GM12878 (cell line): ENCODE results near the gene CYP51A1. TPM values are rescaled to one million over a fixed set of nuclear protein-coding genes. Genes with fewer than 3 reads are reported as not detected.

Experiments
- ATAC-seq: fragments of 200-7000 bp; cut with Tn5 transposase; 3 replicates; pipeline ENCODE4 v1.9.1; 2020; ENCODE audit warnings: mild to moderate bottlenecking, moderate library complexity
- BruUV-seq: library from RNA; stranded (reverse); fragments of 400-500 nt; replicated peaks from 2 replicates; lab custom pipeline; 2021; lab: Mats Ljungman, UMichigan
- CTCF ChIA-PET: fragments of 300-600 bp; sonication (Branson Sonifier 250); formaldehyde crosslinking; extraction: SDS; loops from one replicate; lab custom pipeline; 2021; ENCODE audit warnings: inconsistent platforms; lab: Yijun Ruan, JAX
- POLR2A ChIA-PET: fragments of 350-600 bp; formaldehyde crosslinking; extraction: SDS; loops from one replicate; lab custom pipeline; 2021; ENCODE audit warnings: inconsistent platforms; lab: Charles Lee
- RAD21 ChIA-PET: fragments of 300-600 bp; sonication (Branson Sonifier 250); formaldehyde crosslinking; loops from one replicate; lab custom pipeline; 2023; ENCODE audit warnings: antibody characterized with exemption; ENCODE audit not compliant: unreplicated experiment; lab: Charles Lee
- SMC1A ChIA-PET: fragments of 300-600 bp; sonication (Branson Sonifier 250); formaldehyde crosslinking; loops from one replicate; lab custom pipeline; 2023; ENCODE audit not compliant: unreplicated experiment, uncharacterized antibody; lab: Charles Lee
- DNase-seq: peaks from one replicate; pipeline ENCODE4 v3.0.0-alpha.2; 2011; ENCODE audit warnings: low read depth, low spot score
- FAIRE-seq: peaks from 3 replicates; lab custom pipeline; 2011; peaks lifted over from hg19 to GRCh38; lab: Jason Lieb, UNC
- H2AFZ ChIP-seq: 2 replicates; pipeline ENCODE4 v1.6.0; 2011; ENCODE audit warnings: low read depth, low read length, control low read depth; ENCODE audit not compliant: control insufficient read depth
- H3K27ac ChIP-seq: 2 replicates; pipeline ENCODE4 v1.5.1; 2011; ENCODE audit warnings: control low read depth; ENCODE audit not compliant: control insufficient read depth, insufficient read depth
- H3K27me3 ChIP-seq, 2 experiments: replicated peaks in 1 of 2; 2 replicates each; pipeline versions ENCODE4 v1.6.0 to v1.6.1; 2011; ENCODE audit warnings: low read length in 1 of 2; ENCODE audit not compliant: control insufficient read depth in 2 of 2, insufficient read depth in 2 of 2
- H3K36me3 ChIP-seq, 2 experiments: 2 replicates each; pipeline ENCODE4 v1.5.1; 2011; ENCODE audit warnings: low read length in 1 of 2; ENCODE audit not compliant: control insufficient read depth in 2 of 2, insufficient read depth in 2 of 2
- H3K4me1 ChIP-seq: 2 replicates; pipeline ENCODE4 v1.6.1; 2011; ENCODE audit warnings: mild to moderate bottlenecking, low read length, moderate library complexity, mixed read lengths; ENCODE audit not compliant: control insufficient read depth, insufficient read depth
- H3K4me2 ChIP-seq: 2 replicates; pipeline ENCODE4 v1.6.0; 2011; ENCODE audit warnings: control low read depth; ENCODE audit not compliant: control insufficient read depth, insufficient read depth
- H3K4me3 ChIP-seq: fragments of 200-600 bp; sonication (generic); 2 replicates; pipeline ENCODE4 v1.5.1; 2016
- H3K79me2 ChIP-seq: 2 replicates; pipeline ENCODE4 v1.6.0; 2011; ENCODE audit warnings: low read length; ENCODE audit not compliant: control insufficient read depth, insufficient read depth
- H3K9ac ChIP-seq: 2 replicates; pipeline ENCODE4 v1.8.0; 2011; ENCODE audit warnings: low read length, control low read depth, mixed read lengths; ENCODE audit not compliant: control insufficient read depth, insufficient read depth
- H3K9me3 ChIP-seq: replicated peaks from 3 replicates; pipeline ENCODE4 v1.5.1; 2011; ENCODE audit warnings: mild to moderate bottlenecking, low read length; ENCODE audit not compliant: control insufficient read depth, insufficient read depth
- H4K20me1 ChIP-seq: 2 replicates; pipeline ENCODE4 v1.6.0; 2011; ENCODE audit not compliant: control insufficient read depth, insufficient read depth
- BRCA1 ChIP-seq: IDR thresholded peaks from 2 replicates; pipeline ENCODE4 v1.6.1; 2011; ENCODE audit warnings: low read depth, low read length, improper control_type of control experiment
- CEBPB ChIP-seq, 2 experiments: fragments of 150-350 bp in 1 of 2; IDR thresholded peaks; 2 replicates each; pipeline ENCODE4 v1.6.1; 2012 to 2014; ENCODE audit warnings: low read depth in 2 of 2, low read length in 2 of 2, borderline replicate concordance in 1 of 2, inconsistent platforms in 1 of 2
- CREM ChIP-seq: IDR thresholded peaks from 2 replicates; pipeline ENCODE4 v1.6.1; 2014; ENCODE audit warnings: antibody characterized with exemption, low read depth
- CUX1 ChIP-seq: IDR thresholded peaks from 2 replicates; pipeline ENCODE4 v1.6.1; 2012; ENCODE audit warnings: improper control_type of control experiment, low read depth, low read length; ENCODE audit not compliant: insufficient replicate concordance
- ELK1 ChIP-seq: IDR thresholded peaks from 2 replicates; pipeline ENCODE4 v1.6.1; 2012; ENCODE audit warnings: low read depth, low read length, improper control_type of control experiment
- ETV6 ChIP-seq, 2 experiments: fragments of 450-650 bp in 1 of 2; IDR thresholded peaks in 1 of 2; conservative IDR thresholded peaks in 1 of 2; 2 replicates each; pipeline ENCODE4 v1.6.1; 2014; ENCODE audit warnings: antibody characterized with exemption in 1 of 2, borderline replicate concordance in 1 of 2, low read depth in 1 of 2, mild to moderate bottlenecking in 1 of 2, moderate library complexity in 1 of 2
- FOXK2 ChIP-seq: fragments of 450-650 bp; IDR thresholded peaks from 2 replicates; pipeline ENCODE4 v1.6.1; 2017; ENCODE audit warnings: mild to moderate bottlenecking, moderate library complexity
- HDAC6 ChIP-seq: fragments of 200-600 bp; sonication (generic); IDR thresholded peaks from one replicate; pipeline ENCODE4 v1.8.0; 2017; ENCODE audit warnings: antibody characterized with exemption; ENCODE audit not compliant: unreplicated experiment
- MYC ChIP-seq: IDR thresholded peaks from 2 replicates; pipeline ENCODE4 v1.6.1; 2011; ENCODE audit warnings: mild to moderate bottlenecking, low read length, moderate library complexity, inconsistent platforms; ENCODE audit not compliant: insufficient read depth, insufficient replicate concordance, insufficient read length, severe bottlenecking
- PAX5 ChIP-seq: IDR thresholded peaks from 2 replicates; pipeline ENCODE4 v1.6.1; 2011; ENCODE audit warnings: low read depth, low read length, borderline replicate concordance
- RELA ChIP-seq: fragments of 450-650 bp; IDR thresholded peaks from 2 replicates; pipeline ENCODE4 v1.8.0; 2014; ENCODE audit warnings: borderline replicate concordance; ENCODE audit not compliant: partially characterized antibody
- RFX5 ChIP-seq: IDR thresholded peaks from 2 replicates; pipeline ENCODE4 v1.6.1; 2011; ENCODE audit warnings: low read depth, low read length, improper control_type of control experiment
- ZNF24 ChIP-seq: fragments of 450-650 bp; IDR thresholded peaks from 2 replicates; pipeline ENCODE4 v1.6.1; 2017; ENCODE audit warnings: antibody characterized with exemption, mild to moderate bottlenecking
- WGBS: methylation state at CpG from one replicate; pipeline ENCODE4 v1.1.6; 2016; ENCODE audit warnings: low lambda C conversion rate; ENCODE audit not compliant: insufficient replicate concordance, insufficient coverage; ENCODE audit errors: missing lambda C conversion rate; 5-methylcytosine and 5-hydroxymethylcytosine counted together
- in situ Hi-C: fragments of 300-500 bp; cut with MboI; formaldehyde crosslinking; loops from 9 replicates; pipeline ENCODE4 v1.14.3; 2018; ENCODE audit warnings: mixed read lengths
- intact Hi-C: fragments of 100-400 bp; cut with micrococcal nuclease; formaldehyde crosslinking; loops from one replicate; pipeline ENCODE4 v1.14.2; 2022; ENCODE audit not compliant: unreplicated experiment
- polyA plus RNA-seq, 11 experiments: library from polyadenylated mRNA; depleted of rRNA in 4 of 11; unstranded in 6 of 11; stranded (reverse) in 5 of 11; fragments of >200 nt; fragmentation: Nextera tagmentation in 4 of 11; fragmentation: Illumina TruSeq in 1 of 11; extraction: Ambion mirVana in 4 of 11; extraction: Trizol in 1 of 11; gene quantifications; 1 replicate in 1 of 11; 2 replicates in 10 of 11; pipeline versions ENCODE4 v1.2.1 to v1.2.3, GENCODE V29; 2011 to 2016; ENCODE audit warnings: inconsistent platforms in 2 of 11, missing spikeins in 2 of 11, low read depth in 1 of 11
- total RNA-seq, 4 experiments: library from RNA; depleted of rRNA in 3 of 4; stranded (reverse); fragments of >200 nt in 3 of 4; fragmentation: Illumina TruSeq in 1 of 4; extraction: Trizol in 1 of 4; gene quantifications; 2 replicates each; pipeline versions ENCODE4 v1.2.1 to v1.2.3, GENCODE V29; 2013 to 2021
- TF ChIP-seq, protein P1 (sequence below): fragments of 450-650 bp; formaldehyde crosslinking; IDR thresholded peaks from 2 replicates; pipeline ENCODE4 v1.4.0; 2020; ENCODE audit warnings: mild to moderate bottlenecking, moderate library complexity

Gene CYP51A1
- total and polyA plus RNA-seq, 10 of the 15 experiments (the other 5 are each of a cell fraction or from before 2014, with no cell fraction given) = 21.5 to 113 (median 61.8) TPM

DNA sequence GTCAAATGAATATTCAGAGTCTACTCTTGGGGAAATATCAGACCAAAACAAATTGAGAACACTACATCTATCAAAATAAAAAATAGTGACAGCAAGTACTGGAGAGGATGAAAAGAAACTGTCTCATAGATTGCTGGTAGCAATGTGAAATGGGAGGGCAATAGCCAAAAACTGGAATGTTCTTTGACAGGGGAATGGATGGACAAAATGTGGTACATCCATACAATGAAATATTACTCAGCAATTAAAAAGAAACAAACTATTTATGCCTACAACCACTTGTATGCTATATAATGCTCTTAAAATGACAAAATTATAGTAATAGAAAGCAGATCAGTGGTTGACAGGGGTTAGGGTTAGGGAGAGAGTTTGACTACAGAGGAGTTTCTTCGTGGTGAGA, 46.0 kb downstream of the CYP51A1 start:
- CTCF ChIA-PET = no interaction called here
- TF ChIP-seq CUX1 (no peak), FOXK2 (no peak), RFX5 (no peak), RELA (no peak), ETV6 (conservative IDR thresholded peaks at IDR 0.05 in 1 of 2, IDR thresholded peaks at IDR 0.05 in 1 of 2; ENCODE audit: borderline replicate concordance in 1 of 2, low read depth in 1 of 2) (no peak), CREM (no peak), ELK1 (no peak), HDAC6 (no peak), ZNF24 (no peak), CEBPB (IDR thresholded peaks at IDR 0.05; ENCODE audit: borderline replicate concordance in 1 of 2, low read depth in 2 of 2, low read length in 2 of 2) (no peak), MYC (no peak), BRCA1 (no peak), PAX5 (no peak)
- TF ChIP-seq, protein P1, sequence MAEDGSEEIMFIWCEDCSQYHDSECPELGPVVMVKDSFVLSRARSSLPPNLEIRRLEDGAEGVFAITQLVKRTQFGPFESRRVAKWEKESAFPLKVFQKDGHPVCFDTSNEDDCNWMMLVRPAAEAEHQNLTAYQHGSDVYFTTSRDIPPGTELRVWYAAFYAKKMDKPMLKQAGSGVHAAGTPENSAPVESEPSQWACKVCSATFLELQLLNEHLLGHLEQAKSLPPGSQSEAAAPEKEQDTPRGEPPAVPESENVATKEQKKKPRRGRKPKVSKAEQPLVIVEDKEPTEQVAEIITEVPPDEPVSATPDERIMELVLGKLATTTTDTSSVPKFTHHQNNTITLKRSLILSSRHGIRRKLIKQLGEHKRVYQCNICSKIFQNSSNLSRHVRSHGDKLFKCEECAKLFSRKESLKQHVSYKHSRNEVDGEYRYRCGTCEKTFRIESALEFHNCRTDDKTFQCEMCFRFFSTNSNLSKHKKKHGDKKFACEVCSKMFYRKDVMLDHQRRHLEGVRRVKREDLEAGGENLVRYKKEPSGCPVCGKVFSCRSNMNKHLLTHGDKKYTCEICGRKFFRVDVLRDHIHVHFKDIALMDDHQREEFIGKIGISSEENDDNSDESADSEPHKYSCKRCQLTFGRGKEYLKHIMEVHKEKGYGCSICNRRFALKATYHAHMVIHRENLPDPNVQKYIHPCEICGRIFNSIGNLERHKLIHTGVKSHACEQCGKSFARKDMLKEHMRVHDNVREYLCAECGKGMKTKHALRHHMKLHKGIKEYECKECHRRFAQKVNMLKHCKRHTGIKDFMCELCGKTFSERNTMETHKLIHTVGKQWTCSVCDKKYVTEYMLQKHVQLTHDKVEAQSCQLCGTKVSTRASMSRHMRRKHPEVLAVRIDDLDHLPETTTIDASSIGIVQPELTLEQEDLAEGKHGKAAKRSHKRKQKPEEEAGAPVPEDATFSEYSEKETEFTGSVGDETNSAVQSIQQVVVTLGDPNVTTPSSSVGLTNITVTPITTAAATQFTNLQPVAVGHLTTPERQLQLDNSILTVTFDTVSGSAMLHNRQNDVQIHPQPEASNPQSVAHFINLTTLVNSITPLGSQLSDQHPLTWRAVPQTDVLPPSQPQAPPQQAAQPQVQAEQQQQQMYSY (CRISPR knock-in tag) = no peak

More for the DNA sequence above, 46.0 kb downstream of the CYP51A1 start:
- Histone ChIP-seq H3K27me3 (no peaks in the 10 kb centered on the region), H3K9ac (no peak overlapping the region), H2AFZ (no peak overlapping the region), H3K27ac (no peak overlapping the region), H3K36me3 (peaks cover 0 to 21% of the 10 kb centered on the region in 2 experiments; a peak in 2 of 4 replicates), H3K4me2 (no peak overlapping the region), H3K4me3 (no peak overlapping the region), H4K20me1 (no peaks in the 10 kb centered on the region), H3K79me2 (no peaks in the 10 kb centered on the region), H3K4me1 (no peaks in the 10 kb centered on the region), H3K9me3 (no peaks in the 10 kb centered on the region)
- RAD21 ChIA-PET = no interaction called here
- FAIRE-seq = no peak
- in situ Hi-C loops (no loop called here), intact Hi-C loops (no loop called here)
- ATAC-seq = no peak
- SMC1A ChIA-PET = interaction anchor here (1.2 to 1.6 kb wide), 2 partner anchors 9 to 36 kb away, joined by 3 read pairs; no protein-coding TSS in a partner anchor
- BruUV-seq = no TSS peak
- POLR2A ChIA-PET = no interaction called here
- DNase-seq = no peak
- WGBS = 100% methylated on average over 1 of the region's 1 CpG
